PC-3 (cell line): ENCODE data around the gene MAGI2.

Experiments
- EZH2 ChIP-seq: fragments of 300-600 bp; sonication (generic); IDR thresholded peaks from one replicate; pipeline ENCODE4 v1.6.1; 2017; ENCODE audit warnings: antibody characterized with exemption, mild to moderate bottlenecking, low read length; ENCODE audit not compliant: unreplicated experiment
- EZH2phosphoT487 ChIP-seq: fragments of 300-600 bp; sonication (generic); IDR thresholded peaks from 2 replicates; pipeline ENCODE4 v1.6.1; 2018; ENCODE audit warnings: mild to moderate bottlenecking, antibody characterized with exemption, low read length, borderline replicate concordance
- TF ChIP-seq, protein P1 (sequence below): fragments of 300-600 bp; sonication (generic); conservative IDR thresholded peaks from 2 replicates; pipeline ENCODE4 v1.5.1; 2017; ENCODE audit warnings: antibody characterized with exemption, low read depth, mild to moderate bottlenecking, low read length

DNA sequence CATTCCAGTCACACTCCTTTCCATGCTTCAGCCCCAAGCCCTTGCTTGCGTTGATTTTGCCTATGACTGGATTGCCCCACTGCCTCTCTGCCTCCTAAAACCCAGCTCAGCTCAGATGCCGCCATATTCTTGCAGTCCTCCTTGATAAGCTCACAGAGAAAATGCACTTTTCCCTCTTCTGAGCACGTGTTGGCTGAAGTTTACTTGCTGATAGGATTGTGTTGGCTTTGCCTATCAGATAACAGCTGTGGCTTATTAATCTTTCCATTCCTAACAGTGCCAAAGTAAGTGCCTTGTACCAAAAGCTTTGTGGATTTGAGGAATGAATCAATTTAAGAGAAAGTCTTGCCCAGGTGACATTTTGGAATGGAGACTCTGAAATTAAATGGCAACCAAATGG, 1405.7 kb downstream of the MAGI2 start:
- TF ChIP-seq, protein P1, sequence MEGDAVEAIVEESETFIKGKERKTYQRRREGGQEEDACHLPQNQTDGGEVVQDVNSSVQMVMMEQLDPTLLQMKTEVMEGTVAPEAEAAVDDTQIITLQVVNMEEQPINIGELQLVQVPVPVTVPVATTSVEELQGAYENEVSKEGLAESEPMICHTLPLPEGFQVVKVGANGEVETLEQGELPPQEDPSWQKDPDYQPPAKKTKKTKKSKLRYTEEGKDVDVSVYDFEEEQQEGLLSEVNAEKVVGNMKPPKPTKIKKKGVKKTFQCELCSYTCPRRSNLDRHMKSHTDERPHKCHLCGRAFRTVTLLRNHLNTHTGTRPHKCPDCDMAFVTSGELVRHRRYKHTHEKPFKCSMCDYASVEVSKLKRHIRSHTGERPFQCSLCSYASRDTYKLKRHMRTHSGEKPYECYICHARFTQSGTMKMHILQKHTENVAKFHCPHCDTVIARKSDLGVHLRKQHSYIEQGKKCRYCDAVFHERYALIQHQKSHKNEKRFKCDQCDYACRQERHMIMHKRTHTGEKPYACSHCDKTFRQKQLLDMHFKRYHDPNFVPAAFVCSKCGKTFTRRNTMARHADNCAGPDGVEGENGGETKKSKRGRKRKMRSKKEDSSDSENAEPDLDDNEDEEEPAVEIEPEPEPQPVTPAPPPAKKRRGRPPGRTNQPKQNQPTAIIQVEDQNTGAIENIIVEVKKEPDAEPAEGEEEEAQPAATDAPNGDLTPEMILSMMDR: no peak
- TF ChIP-seq EZH2 (no peak), EZH2phosphoT487 (no peak)
